ENCODE data around the gene WBP2NL. TPM values are rescaled to one million over a fixed set of nuclear protein-coding genes. Genes with fewer than 3 reads are reported as not detected.

WBP2NL gene
- total RNA-seq, 1 donor from 2014 or later, result 0.61 TPM

- no peak for DNase-seq (ENCODE audit: low spot score)
These were observed 26.8 kb downstream of the WBP2NL start for GRCh38 chr22:42025421-42025820.

GRCh38 chr22:42026705-42027104 is 28.1 kb downstream of the WBP2NL start:
- no peak for DNase-seq (ENCODE audit: low spot score)

GRCh38 chr22:42033263-42034181 is 34.9 kb downstream of the WBP2NL start:
- DNase-seq (ENCODE audit: low spot score), result no peak

GRCh38 chr22:42035256-42035655 is 36.7 kb downstream of the WBP2NL start:
- no peak for DNase-seq (ENCODE audit: low spot score)

GRCh38 chr22:42039271-42039670 is 40.7 kb downstream of the WBP2NL start:
- no peak for DNase-seq (ENCODE audit: low spot score)

- DNase-seq (ENCODE audit: low spot score), result no peak
These were observed 43.2 kb downstream of the WBP2NL start for GRCh38 chr22:42041784-42042183.

GRCh38 chr22:42050641-42051180 is 52.1 kb downstream of the WBP2NL start:
- no peak for DNase-seq (ENCODE audit: low spot score)

GRCh38 chr22:42052765-42053164 is 54.2 kb downstream of the WBP2NL start:
- peak; percentile 14 for DNase-seq (ENCODE audit: low spot score)

- no peak for DNase-seq (ENCODE audit: low spot score)
These were observed 58.3 kb downstream of the WBP2NL start for GRCh38 chr22:42056757-42057511.

- peak; percentile 62 for DNase-seq (ENCODE audit: low spot score)
These were observed 61.9 kb downstream of the WBP2NL start for GRCh38 chr22:42060489-42060888.

- no peak for DNase-seq (ENCODE audit: low spot score)
These were observed 62.5 kb downstream of the WBP2NL start for GRCh38 chr22:42061041-42061440.

GRCh38 chr22:42062506-42063170 is 64.0 kb downstream of the WBP2NL start:
- DNase-seq (ENCODE audit: low spot score), result peak; percentile 55

GRCh38 chr22:42064629-42065028 is 66.0 kb downstream of the WBP2NL start:
- peak; percentile 39 for DNase-seq (ENCODE audit: low spot score)

GRCh38 chr22:42065438-42066125 is 67.0 kb downstream of the WBP2NL start:
- peak; percentile 76 for DNase-seq (ENCODE audit: low spot score)

- DNase-seq (ENCODE audit: low spot score), result peak; percentile 62
These were observed 67.7 kb downstream of the WBP2NL start for GRCh38 chr22:42066126-42066761.

GRCh38 chr22:42066937-42067336 is 68.3 kb downstream of the WBP2NL start:
- DNase-seq (ENCODE audit: low spot score), result peak; percentile 72

- peak; percentile 65 for DNase-seq (ENCODE audit: low spot score)
These were observed 69.2 kb downstream of the WBP2NL start for GRCh38 chr22:42067671-42068251.

- peak; percentile 59 for DNase-seq (ENCODE audit: low spot score)
These were observed 69.7 kb downstream of the WBP2NL start for GRCh38 chr22:42068291-42068690.

GRCh38 chr22:42069801-42070516 is 71.4 kb downstream of the WBP2NL start:
- peak; percentile 28 for DNase-seq (ENCODE audit: low spot score)

Measured in mesenteric fat pad (tissue), 1 donor.